Endothelial cell of umbilical vein (primary cell): Measurements from ENCODE around the gene ENDOD1. TPM values are rescaled to one million over a fixed set of nuclear protein-coding genes. Genes with fewer than 3 reads are reported as not detected.

Experiments
- BruUV-seq: library from RNA; stranded (reverse); fragments of 400-500 nt; replicated peaks from 2 replicates; lab custom pipeline; 2021; lab: Mats Ljungman, UMichigan
- CTCF ChIA-PET: fragments of 300-600, 350-600 bp; sonication (Branson Sonifier 250); formaldehyde crosslinking; loops from one replicate; lab custom pipeline; 2021; ENCODE audit warnings: antibody characterized with exemption, inconsistent platforms; lab: Charles Lee
- POLR2A ChIA-PET: fragments of 300-600, 350-600 bp; sonication (Branson Sonifier 250); formaldehyde crosslinking; loops from one replicate; lab custom pipeline; 2021; ENCODE audit warnings: antibody characterized with exemption, inconsistent platforms; lab: Charles Lee
- DNase-seq: peaks from one replicate; pipeline ENCODE4 v3.0.0-alpha.2; 2011; ENCODE audit warnings: low read depth, low spot score
- FAIRE-seq: peaks from 2 replicates; lab custom pipeline; 2011; peaks lifted over from hg19 to GRCh38; lab: Jason Lieb, UNC
- H2AFZ ChIP-seq: 2 replicates; pipeline ENCODE4 v1.6.0; 2012; ENCODE audit warnings: low read depth, low read length, control low read depth, inconsistent platforms
- H3K27ac ChIP-seq: 2 replicates; pipeline ENCODE4 v1.5.1; 2011; ENCODE audit warnings: low read depth, mild to moderate bottlenecking, control low read depth, low read length, moderate library complexity; ENCODE audit not compliant: insufficient read depth
- H3K27me3 ChIP-seq, 2 experiments: 2 replicates each; pipeline versions ENCODE4 v1.6.0 to v1.6.1; 2011; ENCODE audit warnings: low read length in 2 of 2, mixed read lengths in 1 of 2; ENCODE audit not compliant: control insufficient read depth in 2 of 2, insufficient read depth in 2 of 2
- H3K36me3 ChIP-seq, 2 experiments: 2 replicates in 1 of 2; 3 replicates in 1 of 2; pipeline ENCODE4 v1.5.1; 2011; ENCODE audit warnings: low read length in 2 of 2, mild to moderate bottlenecking in 1 of 2, moderate library complexity in 1 of 2; ENCODE audit not compliant: control insufficient read depth in 2 of 2, insufficient read depth in 2 of 2; ENCODE audit errors: extremely low read depth in 1 of 2
- H3K4me1 ChIP-seq: 3 replicates; pipeline ENCODE4 v1.5.1; 2011; ENCODE audit warnings: mild to moderate bottlenecking, low read length; ENCODE audit not compliant: control insufficient read depth, insufficient read depth; ENCODE audit errors: extremely low read depth
- H3K4me2 ChIP-seq: 2 replicates; pipeline ENCODE4 v1.6.1; 2011; ENCODE audit warnings: low read length, control low read depth, mixed read lengths; ENCODE audit not compliant: insufficient read depth
- H3K4me3 ChIP-seq, 3 experiments: fragments of 200-600 bp in 1 of 3; sonication (generic), shearing (Covaris generic) in 1 of 3; replicated peaks in 1 of 3; 2 replicates each; pipeline ENCODE4 v1.5.1; 2011 to 2016; ENCODE audit warnings: control low read depth in 3 of 3, low read length in 3 of 3, mild to moderate bottlenecking in 2 of 3, inconsistent platforms in 1 of 3, low read depth in 1 of 3, moderate library complexity in 1 of 3; ENCODE audit not compliant: insufficient read depth in 1 of 3
- H3K79me2 ChIP-seq: 2 replicates; pipeline ENCODE4 v1.6.0; 2012; ENCODE audit warnings: low read length, inconsistent platforms; ENCODE audit not compliant: control insufficient read depth, insufficient read depth
- H3K9ac ChIP-seq: replicated peaks from 2 replicates; pipeline ENCODE3; 2011; ENCODE audit warnings: low read length, control low read depth; ENCODE audit not compliant: insufficient read depth; ENCODE audit errors: extremely low read depth
- H3K9me1 ChIP-seq: replicated peaks from 3 replicates; pipeline ENCODE4 v1.6.0; 2011; ENCODE audit warnings: mild to moderate bottlenecking, low read length; ENCODE audit not compliant: control insufficient read depth, insufficient read depth; ENCODE audit errors: extremely low read depth
- H3K9me3 ChIP-seq: replicated peaks from 2 replicates; pipeline ENCODE4 v1.5.1; 2012; ENCODE audit warnings: low read length, inconsistent platforms; ENCODE audit not compliant: control insufficient read depth, insufficient read depth
- H4K20me1 ChIP-seq: replicated peaks from 2 replicates; pipeline ENCODE3; 2011; ENCODE audit warnings: mild to moderate bottlenecking, low read length; ENCODE audit not compliant: control insufficient read depth, insufficient read depth; ENCODE audit errors: extremely low read depth
- EZH2 ChIP-seq: IDR thresholded peaks from 2 replicates; pipeline ENCODE4 v1.6.1; 2012; ENCODE audit warnings: borderline replicate concordance, low read depth, mild to moderate bottlenecking, moderate library complexity, low read length, inconsistent platforms; ENCODE audit not compliant: severe bottlenecking
- FOS ChIP-seq: IDR thresholded peaks from 2 replicates; pipeline ENCODE4 v1.6.1; 2011; ENCODE audit warnings: mild to moderate bottlenecking, low read length, moderate library complexity, borderline replicate concordance; ENCODE audit not compliant: insufficient read depth
- GATA2 ChIP-seq: IDR thresholded peaks from 2 replicates; pipeline ENCODE4 v1.7.0; 2011; ENCODE audit warnings: low read depth, mild to moderate bottlenecking, moderate library complexity, mixed read lengths, low read length; ENCODE audit not compliant: insufficient read length, insufficient read depth
- JUN ChIP-seq: IDR thresholded peaks from 2 replicates; pipeline ENCODE4 v1.6.1; 2011; ENCODE audit warnings: borderline replicate concordance, low read depth; ENCODE audit not compliant: insufficient read length, insufficient read depth
- MYC ChIP-seq: IDR thresholded peaks from one replicate; pipeline ENCODE4 v1.6.1; 2011; ENCODE audit warnings: mild to moderate bottlenecking, low read depth, low read length
- POLR2A ChIP-seq: IDR thresholded peaks from 2 replicates; pipeline ENCODE4 v1.6.1; 2012; ENCODE audit warnings: low read depth, mild to moderate bottlenecking, control low read depth, low read length
- POLR2AphosphoS5 ChIP-seq: IDR thresholded peaks from 2 replicates; pipeline ENCODE4 v1.6.1; 2012; ENCODE audit warnings: low read depth, mild to moderate bottlenecking, control low read depth, low read length, moderate library complexity; ENCODE audit not compliant: insufficient read depth
- dilution Hi-C: fragments of 300-500 bp; cut with MboI; formaldehyde crosslinking; loops from one replicate; pipeline ENCODE4 v1.15.0; 2019; ENCODE audit warnings: low sequenced_read_pairs; ENCODE audit not compliant: extremely low pct_ligation_motif_present
- intact Hi-C: fragments of 100-400 bp; cut with micrococcal nuclease; formaldehyde crosslinking; loops from one replicate; pipeline ENCODE4 v1.10.0; 2022
- polyA plus RNA-seq, 4 experiments: library from polyadenylated mRNA; depleted of rRNA in 3 of 4; stranded (reverse) in 3 of 4; unstranded in 1 of 4; fragments of >200 nt; gene quantifications; 2 replicates each; pipeline versions ENCODE4 v1.2.1 to v1.2.3, GENCODE V29; 2011 to 2012; ENCODE audit warnings: missing spikeins in 1 of 4
- total RNA-seq: library from RNA; stranded (reverse); gene quantifications from 2 replicates; pipeline ENCODE4 v1.2.3, GENCODE V29; 2021
- TF ChIP-seq, protein P1 (sequence below), 2 donors: IDR thresholded peaks; 1 replicate in 1 of 2; 2 replicates in 1 of 2; pipeline ENCODE4 v1.5.1; 2011; ENCODE audit warnings: low read length in 2 of 2, mild to moderate bottlenecking in 2 of 2, moderate library complexity in 2 of 2, control low read depth in 1 of 2, inconsistent platforms in 1 of 2, low read depth in 1 of 2; ENCODE audit not compliant: insufficient read depth in 1 of 2; ENCODE audit errors: extremely low read depth in 1 of 2
- TF ChIP-seq, protein P2 (sequence below): IDR thresholded peaks from 2 replicates; pipeline ENCODE4 v1.6.1; 2011; ENCODE audit not compliant: insufficient read depth, insufficient read length

The ENDOD1 gene
- total and polyA plus RNA-seq, 2 donors (not counting 3 experiments of a cell fraction or from before 2014, with no cell fraction given) = 10.5 to 20.5 TPM

DNA sequence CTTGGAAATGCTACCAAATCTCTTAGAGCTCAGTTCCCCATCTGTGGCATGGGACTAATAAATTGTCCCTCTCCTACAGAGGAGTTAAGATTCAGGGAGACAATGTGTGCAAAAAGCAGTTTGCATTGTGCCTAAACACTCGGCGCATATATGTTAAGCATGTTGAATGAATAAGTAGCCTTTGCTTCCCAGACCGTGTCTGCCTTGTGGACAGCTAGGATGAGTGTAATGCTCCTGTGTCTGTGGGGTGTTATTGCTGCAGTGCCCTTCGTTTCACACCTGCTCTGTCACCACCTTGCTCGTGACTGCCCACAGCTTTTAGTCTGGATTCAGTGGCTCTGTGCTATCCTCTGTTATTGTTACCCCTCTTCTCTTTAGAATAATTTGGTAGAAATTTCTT lies 14.1 kb downstream of the ENDOD1 start:
- Histone ChIP-seq H3K4me2 (no peak overlapping the region), H3K27me3 (no peaks in the 10 kb centered on the region), H3K27ac (no peak overlapping the region), H2AFZ (no peak overlapping the region), H4K20me1 (no peaks in the 10 kb centered on the region), H3K9me3 (no peaks in the 10 kb centered on the region), H3K79me2 (no peaks in the 10 kb centered on the region), H3K4me1 (peaks cover 15% of the 10 kb centered on the region), H3K9me1 (no peaks in the 10 kb centered on the region), H3K9ac (no peak overlapping the region), H3K36me3 (no peaks in the 10 kb centered on the region), H3K4me3 (no peak overlapping the region)
- intact Hi-C loops = no loop called here
- CTCF ChIA-PET = interaction anchor here (2.2 to 2.7 kb wide), 2 partner anchors 10 to 13 kb away, joined by 8 to 11 read pairs; partner anchors contain the start of gene ENDOD1
- TF ChIP-seq, protein P1, sequence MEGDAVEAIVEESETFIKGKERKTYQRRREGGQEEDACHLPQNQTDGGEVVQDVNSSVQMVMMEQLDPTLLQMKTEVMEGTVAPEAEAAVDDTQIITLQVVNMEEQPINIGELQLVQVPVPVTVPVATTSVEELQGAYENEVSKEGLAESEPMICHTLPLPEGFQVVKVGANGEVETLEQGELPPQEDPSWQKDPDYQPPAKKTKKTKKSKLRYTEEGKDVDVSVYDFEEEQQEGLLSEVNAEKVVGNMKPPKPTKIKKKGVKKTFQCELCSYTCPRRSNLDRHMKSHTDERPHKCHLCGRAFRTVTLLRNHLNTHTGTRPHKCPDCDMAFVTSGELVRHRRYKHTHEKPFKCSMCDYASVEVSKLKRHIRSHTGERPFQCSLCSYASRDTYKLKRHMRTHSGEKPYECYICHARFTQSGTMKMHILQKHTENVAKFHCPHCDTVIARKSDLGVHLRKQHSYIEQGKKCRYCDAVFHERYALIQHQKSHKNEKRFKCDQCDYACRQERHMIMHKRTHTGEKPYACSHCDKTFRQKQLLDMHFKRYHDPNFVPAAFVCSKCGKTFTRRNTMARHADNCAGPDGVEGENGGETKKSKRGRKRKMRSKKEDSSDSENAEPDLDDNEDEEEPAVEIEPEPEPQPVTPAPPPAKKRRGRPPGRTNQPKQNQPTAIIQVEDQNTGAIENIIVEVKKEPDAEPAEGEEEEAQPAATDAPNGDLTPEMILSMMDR (IDR thresholded peaks at IDR 0.05; ENCODE audit: extremely low read depth in 1 of 2, insufficient read depth in 1 of 2, low read depth in 1 of 2, low read length in 2 of 2) = no peak
- TF ChIP-seq POLR2AphosphoS5 = no peak
- no peak for TF ChIP-seq POLR2A
- TF ChIP-seq FOS = no peak
- TF ChIP-seq JUN = no peak
- no peak for TF ChIP-seq EZH2
- TF ChIP-seq GATA2 = no peak
- TF ChIP-seq, protein P2, sequence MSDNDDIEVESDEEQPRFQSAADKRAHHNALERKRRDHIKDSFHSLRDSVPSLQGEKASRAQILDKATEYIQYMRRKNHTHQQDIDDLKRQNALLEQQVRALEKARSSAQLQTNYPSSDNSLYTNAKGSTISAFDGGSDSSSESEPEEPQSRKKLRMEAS = no peak
- TF ChIP-seq MYC = no peak
- dilution Hi-C loops = no loop called here
- no peak for FAIRE-seq
- no peak for DNase-seq
- POLR2A ChIA-PET = no interaction called here
- no TSS peak for BruUV-seq
